HG03045 (cell line): Measurements from ENCODE around the gene RPAP2.
"Not testable (repeated sequence)": the region's sequence is repeated elsewhere in the genome, so short reads cannot be mapped to it uniquely, and the experiment has no call there.

ENCODE experiments used
- ATAC-seq: cut with Tn5 transposase; IDR thresholded peaks from one replicate; pipeline ENCODE4 v1.9.1; 2021; ENCODE audit warnings: mild to moderate bottlenecking, moderate library complexity; ENCODE audit not compliant: unreplicated experiment

RPAP2 gene

DNA sequence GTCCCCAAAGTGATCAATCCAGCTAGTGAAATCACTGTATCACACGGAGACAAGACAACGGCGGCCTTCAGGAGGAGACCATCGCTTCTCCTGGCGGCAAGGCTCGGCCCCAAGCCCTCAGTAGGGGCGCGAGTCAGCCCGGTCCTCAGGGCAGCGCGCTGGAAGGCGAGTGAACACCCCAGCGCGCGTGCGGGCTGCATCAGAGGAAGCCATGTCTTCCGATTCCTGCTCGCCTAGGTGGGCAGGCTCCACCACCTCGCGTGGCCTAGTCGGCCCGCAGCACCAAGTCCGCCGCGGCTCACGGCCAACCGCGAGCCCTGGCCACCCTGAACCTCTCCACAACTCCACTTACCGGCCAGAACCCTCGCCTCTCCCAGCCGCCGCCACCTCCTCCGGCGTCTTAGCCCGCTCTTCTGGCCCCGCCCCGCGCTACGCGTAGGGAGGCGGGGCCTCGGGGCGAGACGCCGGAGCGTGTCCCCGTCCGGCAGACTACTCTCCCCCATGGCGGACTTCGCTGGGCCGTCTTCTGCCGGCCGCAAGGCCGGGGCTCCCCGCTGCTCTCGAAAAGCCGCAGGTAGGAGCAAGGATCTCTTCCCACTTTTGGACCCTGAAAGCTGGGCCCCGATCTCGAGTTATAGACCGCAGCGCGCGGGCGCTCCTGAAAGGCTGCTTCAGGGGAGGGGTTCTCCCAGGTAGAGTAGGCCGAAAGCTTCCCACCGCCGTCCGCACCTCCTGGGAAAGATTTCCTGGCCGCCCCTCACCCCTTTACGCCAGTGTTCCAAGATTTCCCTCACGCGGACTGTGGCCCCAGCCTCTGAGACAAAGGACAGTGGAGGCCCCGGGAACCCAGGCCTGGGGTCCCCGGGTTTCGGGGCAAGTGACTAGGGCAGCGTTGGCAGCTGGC, at the start of gene RPAP2, which contains the start of gene GLMN:
TSS of gene RPAP2 (plus strand) at position 487 of the 904 bp plus-strand sequence. CDS start at position 502, 15 bp downstream.
TSS of gene GLMN (minus strand) at position 415 of the 904 bp plus-strand sequence. CDS start 988 bp downstream, outside the sequence.
- ATAC-seq = peak; percentile 99

DNA sequence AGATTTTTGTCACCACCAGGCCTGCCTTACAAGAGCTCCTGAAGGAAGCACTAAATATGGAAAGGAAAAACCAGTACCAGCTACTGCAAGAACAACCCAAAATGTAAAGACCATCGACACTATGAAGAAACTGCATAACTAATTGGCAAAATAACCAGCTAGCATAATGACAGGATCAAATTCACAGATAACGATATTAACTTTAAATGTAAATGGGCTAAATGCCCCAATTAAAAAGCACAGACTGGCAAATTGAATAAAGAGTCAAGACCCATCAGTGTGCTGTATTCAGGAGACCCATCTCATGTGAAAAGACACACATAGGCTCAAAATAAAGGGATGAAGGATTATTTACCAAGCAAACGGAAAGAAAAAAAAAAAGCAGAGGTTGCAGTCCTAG, 44.1 kb upstream of the RPAP2 start:
- ATAC-seq = not testable (repeated sequence)

DNA sequence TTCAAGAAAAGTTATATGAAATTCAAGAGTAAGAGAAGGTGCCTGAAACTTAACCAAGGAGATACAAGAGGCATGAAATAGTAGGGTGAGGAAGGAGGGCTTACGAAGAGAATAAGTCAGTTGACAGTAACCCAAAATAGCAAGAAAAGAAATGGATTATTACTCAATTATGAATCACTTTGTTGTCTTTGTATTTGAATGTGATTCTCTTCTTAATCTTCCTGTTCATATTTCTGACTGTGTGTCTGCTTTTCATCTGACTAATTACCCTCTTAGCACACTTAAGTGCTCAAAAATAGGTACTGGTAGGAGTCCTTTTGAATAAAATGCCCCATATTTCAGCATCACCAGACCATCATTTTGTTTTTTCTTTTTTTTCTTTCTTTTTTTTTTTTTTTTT, 39.5 kb upstream of the RPAP2 start:
- no peak for ATAC-seq

DNA sequence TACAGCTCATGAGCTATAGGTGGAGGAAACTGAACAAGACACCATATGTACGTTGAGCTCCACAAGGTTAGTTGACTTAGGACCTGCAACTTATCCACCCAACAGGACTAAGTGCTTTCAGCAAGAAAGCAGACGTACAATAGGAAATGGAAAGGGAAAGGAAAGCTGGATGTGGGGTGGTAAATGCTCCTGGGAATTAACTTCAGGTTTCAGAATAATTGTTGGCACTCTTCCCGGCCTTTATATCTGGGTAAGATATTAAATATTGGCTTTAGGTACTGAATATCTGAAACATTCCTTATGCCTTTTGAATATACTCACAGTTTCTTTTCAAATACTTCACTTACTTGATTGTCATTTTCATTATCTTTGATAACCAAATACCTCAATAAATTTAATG, 36.3 kb upstream of the RPAP2 start:
- no peak for ATAC-seq

DNA sequence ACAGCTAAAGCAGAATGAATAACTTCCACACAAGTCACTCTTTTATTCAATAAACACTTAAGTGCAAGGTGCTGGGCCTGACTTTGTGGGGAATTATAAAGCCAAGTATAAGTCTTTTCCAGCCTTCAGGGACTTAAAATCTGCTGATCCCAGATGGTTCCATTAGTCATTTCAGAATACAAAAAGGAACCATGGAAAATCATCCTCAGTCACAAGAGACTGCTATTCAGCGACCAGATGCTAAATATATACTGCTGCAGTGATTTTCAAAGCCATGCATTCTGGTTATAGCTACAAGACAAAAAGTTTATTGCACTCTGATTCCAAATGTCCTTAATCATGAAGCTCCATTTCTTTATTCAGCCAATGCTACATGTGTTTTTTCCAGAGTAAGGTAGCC, 25.8 kb upstream of the RPAP2 start:
- ATAC-seq = no peak

DNA sequence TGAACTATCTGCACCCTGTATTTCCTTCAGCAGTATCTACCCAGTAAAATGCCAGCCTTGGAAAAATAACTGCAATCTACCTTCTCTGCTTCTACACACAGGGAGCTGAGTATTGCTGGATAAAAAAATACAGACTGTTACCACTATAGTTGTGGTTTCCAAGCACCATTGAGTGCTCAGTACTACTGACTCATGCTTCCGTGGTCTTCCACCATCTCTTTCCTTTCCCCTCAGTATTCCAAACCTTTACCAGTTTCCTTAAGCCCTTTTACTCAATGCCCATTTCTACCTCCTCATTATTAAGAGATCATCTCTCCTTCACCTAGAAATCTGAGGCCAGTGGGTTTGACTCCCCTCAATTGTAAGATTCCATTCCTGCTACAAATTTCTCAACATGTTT, 23.9 kb upstream of the RPAP2 start:
- no peak for ATAC-seq

DNA sequence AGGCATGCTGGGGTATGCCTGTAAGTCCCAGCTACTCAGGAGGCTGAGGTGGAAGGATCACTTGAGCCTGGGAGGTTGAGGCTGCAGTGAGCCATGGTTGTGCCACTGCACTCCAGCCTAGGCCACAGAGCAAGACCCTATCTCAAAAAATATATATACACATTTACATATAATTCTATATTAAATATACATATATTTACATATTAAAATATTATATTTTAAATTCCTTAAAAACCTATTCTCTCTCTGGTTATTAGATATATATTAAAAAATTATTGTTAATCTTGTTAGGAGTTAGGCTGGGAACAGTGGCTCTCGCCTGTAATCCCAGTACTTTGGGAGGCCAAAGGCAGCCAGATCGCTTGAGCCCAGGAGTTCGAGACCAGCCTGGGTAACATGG, 22.8 kb upstream of the RPAP2 start:
- no peak for ATAC-seq

DNA sequence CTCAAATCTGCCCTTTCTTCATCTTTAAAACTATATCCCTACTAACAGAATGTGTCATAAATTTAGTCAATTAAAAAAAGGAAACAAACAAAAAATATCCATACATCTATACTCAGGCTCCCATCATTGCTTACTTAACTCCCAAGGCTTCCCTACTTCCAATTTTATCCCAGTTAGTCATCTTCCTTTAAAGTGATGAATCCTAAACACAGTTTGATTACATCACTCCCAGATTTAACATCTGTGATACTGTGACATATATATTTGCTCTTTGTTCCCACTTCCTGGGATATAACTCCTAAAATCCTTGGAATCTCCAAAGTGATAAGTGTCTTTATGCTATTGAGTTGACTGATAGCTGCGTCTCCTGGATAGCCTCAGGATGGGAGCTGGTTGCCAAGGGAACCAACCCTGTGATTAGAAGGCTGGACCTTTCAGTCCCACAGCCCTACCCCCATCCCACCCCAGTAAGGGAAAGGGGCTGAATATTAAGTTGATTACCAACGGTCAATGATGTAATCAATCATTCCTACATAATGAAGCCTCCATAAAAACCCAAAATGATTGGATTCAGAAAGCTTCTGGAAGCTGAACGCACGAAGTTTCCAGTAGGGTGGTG, 21.6 kb upstream of the RPAP2 start:
- no peak for ATAC-seq

DNA sequence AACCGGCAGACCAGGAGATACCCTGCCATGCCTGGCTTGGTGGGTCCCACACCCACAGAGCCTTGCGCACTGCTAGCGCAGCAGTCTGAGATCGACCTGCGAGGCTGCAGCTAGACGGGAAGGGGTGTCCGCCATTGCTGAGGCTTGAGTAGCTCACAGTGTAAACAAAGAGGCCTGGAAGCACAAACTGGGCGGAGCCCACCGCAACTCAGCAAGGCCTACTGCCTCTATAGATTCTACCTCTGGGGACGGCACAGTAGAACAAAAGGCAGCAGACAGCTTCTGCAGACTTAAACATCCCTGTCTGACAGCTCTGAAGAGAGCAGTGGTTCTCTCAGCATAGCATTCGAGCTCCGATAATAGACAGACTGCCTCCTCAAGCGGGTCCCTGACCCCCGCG, 19.1 kb upstream of the RPAP2 start:
- not testable (repeated sequence) for ATAC-seq

DNA sequence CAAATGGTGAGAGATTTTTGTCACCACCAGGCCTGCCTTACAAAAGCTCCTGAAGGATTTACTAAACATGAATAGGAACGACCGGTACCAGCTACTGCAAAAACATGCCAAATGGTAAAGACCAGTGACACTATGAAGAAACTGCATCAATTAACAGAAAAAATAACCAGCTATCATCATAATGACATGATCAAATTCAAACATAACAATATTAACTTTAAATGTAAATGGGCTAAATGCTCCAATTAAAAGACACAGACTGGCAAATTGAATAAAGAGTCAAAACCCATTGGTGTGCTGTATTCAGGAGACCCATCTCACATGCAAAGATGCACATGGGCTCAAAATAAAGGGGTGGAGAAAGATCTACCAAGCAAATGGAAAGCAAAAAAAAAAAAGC, 17.4 kb upstream of the RPAP2 start:
- not testable (repeated sequence) for ATAC-seq

DNA sequence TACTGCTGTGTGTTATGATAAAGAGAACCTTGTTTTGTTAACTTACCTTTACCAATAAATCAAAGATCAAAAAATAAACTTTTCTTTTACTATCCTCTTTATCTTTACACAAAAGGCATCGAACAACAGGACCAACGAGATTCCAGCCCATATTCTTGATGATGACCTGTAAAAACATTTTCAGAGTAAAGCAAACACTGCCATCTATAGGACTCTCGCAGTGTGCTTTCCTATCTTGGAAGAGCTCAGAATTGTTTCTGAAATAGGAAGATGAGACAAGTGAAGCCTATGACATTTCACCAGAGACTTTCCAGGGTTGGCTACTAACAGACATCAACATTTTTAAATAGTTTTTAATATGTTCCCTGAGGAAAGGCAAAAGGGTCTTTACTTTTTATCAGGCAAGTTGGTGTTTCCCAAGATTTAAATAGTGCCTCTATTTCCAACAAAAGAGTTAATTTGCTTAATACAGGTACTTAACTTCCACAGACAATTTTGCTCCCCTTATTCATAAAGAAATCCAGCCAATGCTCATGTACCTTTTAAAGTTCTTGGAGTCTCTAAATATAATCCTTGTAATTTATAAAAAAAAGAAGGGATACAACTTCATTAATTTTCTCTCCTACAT, 7.4 kb upstream of the RPAP2 start:
- ATAC-seq = no peak

DNA sequence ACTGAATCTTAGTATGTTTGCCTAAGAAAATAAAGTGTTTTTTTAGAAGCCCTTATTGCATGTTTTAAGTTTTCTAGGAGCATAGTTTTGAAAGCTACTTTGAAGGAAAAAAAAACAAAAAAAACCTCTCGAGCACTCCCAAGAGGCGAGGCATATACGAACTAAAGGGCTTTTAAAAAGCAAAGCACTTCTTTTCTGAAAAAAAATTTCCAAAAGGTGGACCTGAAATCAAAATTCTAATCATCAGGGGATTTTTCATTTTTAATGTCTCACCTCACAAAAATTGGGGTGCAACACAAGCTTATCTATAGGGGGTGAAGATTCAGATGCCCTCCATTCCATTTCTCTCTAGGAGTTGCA, 666 bp upstream of the RPAP2 start:
- ATAC-seq = no peak

DNA sequence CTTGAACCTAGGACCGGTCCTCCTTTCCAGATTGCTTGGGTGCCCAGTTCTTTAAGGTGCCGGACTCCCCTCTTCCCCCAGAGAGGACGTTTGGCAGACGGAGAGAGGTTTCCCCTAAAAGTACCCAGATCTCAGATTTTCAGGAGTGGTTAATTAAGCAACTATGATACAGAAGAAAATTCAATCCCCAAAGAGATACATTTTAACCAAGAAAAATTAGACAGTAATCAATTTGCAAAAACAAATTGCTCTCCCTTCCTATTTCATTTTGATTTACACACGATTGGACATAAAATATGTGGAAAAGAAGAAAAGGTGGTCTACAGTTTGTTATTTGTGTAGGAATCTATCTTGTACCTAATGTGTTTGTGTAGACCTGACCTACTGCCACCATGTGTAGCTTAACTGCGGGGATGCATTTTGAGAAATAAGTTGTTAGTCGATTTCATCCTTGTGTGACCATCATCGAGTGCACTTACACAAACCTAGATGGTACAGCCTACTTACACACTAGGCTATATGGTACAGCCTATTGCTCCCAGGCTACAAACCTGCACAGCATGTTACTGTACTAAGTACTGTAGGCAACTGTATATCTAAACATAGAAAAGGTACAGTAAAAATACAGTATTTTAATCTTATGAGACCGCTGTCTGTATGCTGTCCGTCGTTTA, 755 bp downstream of the RPAP2 start:
- no peak for ATAC-seq

DNA sequence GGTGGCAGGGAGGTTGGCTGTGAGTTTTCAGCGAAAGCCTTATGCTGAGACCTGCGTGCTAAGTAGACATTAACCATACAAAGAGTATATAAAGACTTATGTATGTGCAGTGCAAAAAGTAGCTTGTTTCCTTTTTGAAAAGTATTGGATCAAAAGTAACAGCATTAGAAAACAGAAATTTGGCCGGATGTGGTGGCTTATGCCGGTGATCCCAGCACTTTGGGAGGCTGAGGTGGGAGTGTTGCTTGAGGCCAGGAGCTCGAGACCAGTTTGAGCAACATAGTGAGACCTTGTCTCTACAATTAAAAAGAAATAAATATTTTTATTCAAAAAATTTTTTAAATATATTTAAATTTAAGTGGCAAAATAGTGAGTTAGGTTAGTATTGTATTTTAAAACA, 2.2 kb downstream of the RPAP2 start:
- ATAC-seq = no peak

DNA sequence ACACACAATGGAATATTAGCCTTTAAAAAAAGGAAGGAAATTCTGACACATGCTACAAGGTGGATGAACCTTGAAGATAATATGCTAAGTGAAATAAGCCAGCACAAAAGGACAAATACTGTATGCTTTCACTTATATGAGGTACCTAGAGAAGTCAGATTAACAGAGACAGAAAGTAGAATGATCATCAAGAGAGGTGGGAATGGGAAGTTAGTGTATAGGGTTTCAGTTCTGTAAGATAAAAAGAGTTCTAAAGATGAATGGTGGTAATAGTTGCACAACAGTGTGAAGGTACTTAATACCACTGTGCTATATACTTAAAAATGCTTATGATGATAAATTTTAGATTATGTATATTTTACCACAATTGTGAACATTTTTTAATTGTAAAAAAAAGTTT, 7.2 kb downstream of the RPAP2 start:
- no peak for ATAC-seq

DNA sequence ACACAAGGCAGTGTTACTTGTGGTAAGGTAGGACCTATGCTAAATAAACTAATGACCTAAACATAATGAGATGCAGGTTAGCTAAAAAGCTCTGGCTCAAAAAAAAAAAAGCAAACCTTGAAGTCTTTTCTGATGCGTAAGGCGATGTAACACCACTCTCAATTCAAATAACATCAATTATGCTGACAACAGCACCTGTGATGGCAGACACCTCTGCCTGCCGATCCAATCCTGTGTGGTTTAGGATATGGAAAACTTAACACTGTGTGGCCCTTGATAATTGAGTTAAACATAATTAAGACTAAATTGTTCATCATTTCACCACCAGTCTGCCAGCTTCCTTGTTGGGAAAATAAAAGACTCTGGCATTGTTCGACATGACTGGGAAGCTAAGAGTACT, 9.1 kb downstream of the RPAP2 start:
- ATAC-seq = no peak

DNA sequence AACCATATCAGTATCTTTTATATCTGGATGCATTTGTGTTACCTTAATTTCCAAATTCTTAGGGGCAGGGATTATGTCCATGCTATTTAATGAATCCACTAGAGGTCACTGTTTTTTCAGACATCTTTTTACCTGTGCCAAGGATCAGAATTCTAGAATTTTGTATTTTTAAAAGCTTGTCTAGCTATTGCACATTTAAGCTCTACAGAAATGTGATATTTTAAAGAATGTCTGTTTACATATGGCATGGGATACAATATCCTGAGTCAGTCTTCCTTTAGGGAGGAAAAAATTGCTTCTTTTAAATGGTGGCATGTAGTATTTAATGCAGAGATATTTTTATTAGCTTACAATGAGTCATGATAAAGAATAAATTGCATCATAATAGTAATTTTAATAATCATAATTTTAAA, 11.3 kb downstream of the RPAP2 start:
- no peak for ATAC-seq

DNA sequence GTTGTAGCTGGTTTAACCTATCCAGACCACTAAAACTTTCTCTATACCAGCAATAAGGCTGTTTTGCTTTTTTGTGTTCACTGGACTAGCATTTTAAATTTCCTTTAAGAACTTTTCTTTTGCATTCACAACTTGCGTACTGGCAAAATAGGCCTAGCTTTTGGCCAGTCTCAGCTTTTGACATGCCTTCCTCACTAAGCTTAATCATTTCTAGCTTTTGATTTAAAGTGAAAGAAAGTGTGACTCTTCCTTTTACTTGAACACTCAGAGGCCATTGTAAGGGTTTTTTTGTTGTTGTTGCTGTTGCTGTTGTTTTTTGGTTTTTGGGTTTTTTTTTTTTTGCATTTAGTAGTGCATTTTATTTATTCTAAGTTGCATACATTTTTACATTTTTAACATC, 15.2 kb downstream of the RPAP2 start:
- ATAC-seq = no peak

DNA sequence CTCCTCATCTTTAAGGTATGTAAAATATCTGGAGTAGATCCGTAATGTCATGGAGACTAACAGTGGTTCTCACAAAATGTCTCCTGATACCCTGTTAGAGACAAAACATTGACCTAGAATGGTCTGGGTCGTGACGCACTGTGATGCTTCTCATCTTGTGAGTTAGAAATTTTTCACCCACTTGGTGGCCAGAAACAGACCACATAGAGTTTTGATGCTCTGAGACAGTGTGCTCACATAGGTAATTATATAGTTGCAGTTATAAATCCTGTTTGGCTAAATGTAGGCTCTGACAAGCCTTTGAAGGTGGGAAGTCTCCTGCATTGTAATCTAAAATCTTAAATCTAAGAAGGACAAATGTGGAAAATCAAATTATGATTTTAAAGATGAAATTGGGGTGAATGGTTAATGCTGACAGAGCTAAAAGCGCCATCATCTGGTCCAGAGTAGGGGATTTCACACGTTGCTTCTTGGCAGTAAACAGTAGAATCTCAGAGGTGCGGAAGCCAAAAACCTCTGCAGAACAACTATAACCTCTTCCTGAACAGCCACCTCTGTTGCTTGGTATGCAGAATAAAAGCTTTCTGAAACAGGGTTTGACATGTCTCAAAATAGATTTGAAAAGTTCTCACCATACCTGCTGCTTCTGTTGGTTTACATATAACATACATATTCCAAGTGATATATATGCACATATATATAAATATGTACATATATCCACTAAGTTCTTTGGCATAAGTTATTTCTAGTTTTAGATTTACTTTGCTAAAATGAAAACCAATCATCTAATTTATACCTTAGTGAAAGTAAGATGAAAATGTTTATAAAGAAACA, 17.1 kb downstream of the RPAP2 start:
- ATAC-seq = no peak

DNA sequence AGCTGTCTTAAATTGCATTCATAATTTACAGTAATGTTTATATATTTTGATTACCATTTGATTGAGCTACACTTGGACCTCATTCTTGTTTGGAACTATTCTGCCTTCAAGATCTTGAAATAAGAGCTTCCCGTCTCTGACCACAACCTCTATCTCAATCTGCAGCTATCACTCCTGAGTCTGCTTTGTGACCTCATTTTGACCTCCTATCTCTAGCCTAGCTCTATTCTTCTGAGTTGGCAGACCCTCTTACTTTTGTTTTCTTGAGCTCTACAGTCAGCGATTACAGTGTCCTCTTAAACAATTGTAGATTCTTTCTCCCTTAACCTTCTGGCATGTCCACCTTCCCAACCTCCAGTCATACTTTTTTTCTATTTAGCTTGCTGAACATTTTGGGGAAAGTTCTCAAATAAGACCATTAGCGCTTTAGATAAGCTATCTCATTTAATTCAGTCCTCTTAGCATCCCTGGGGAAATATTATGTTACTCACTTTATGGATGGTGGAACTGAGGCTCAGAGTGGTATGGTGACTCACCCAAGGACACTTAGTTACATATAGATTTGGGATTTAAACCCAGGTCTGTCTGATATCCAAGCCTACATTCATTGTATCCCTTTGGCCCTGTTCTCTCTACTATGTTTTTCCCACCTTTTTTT, 19.1 kb downstream of the RPAP2 start:
- no peak for ATAC-seq
